HEK293 (cell line): ENCODE data around the gene DCAF4.

Source experiments
- BCL11A ChIP-seq: fragments of 450-650 bp; formaldehyde crosslinking; IDR thresholded peaks from 2 replicates; pipeline ENCODE4 v1.5.1; 2016; ENCODE audit warnings: low read depth, missing biosample characterization, missing genetic modification characterization
- BCL11B ChIP-seq: fragments of 450-650 bp; formaldehyde crosslinking; IDR thresholded peaks from 2 replicates; pipeline ENCODE4 v1.5.1; 2016; ENCODE audit warnings: low read depth, missing biosample characterization, missing genetic modification characterization
- CTCF ChIP-seq: fragments of 450-650 bp; formaldehyde crosslinking; IDR thresholded peaks from 2 replicates; pipeline ENCODE4 v1.5.1; 2016; ENCODE audit warnings: missing biosample characterization, missing genetic modification characterization
- IKZF3 ChIP-seq: fragments of 450-650 bp; IDR thresholded peaks from 2 replicates; pipeline ENCODE4 v1.5.0; 2018; ENCODE audit warnings: missing biosample characterization, mild to moderate bottlenecking, missing genetic modification characterization, moderate library complexity
- PBX3 ChIP-seq: sonication (generic); formaldehyde crosslinking; IDR thresholded peaks from 2 replicates; pipeline ENCODE4 v1.8.1; 2022; ENCODE audit warnings: mild to moderate bottlenecking, moderate library complexity, missing genetic modification reagents
- PRDM4 ChIP-seq: fragments of 450-650 bp; formaldehyde crosslinking; IDR thresholded peaks from 2 replicates; pipeline ENCODE4 v1.5.1; 2017; ENCODE audit warnings: missing biosample characterization, missing genetic modification characterization
- ZBTB20 ChIP-seq: fragments of 450-650 bp; formaldehyde crosslinking; IDR thresholded peaks from 2 replicates; pipeline ENCODE4 v1.5.1; 2016; ENCODE audit warnings: missing biosample characterization, missing genetic modification characterization
- ZNF324 ChIP-seq: fragments of 450-650 bp; formaldehyde crosslinking; IDR thresholded peaks from 2 replicates; pipeline ENCODE4 v1.5.1; 2016; ENCODE audit warnings: missing biosample characterization, missing genetic modification characterization
- ZNF549 ChIP-seq: fragments of 450-650 bp; IDR thresholded peaks from 2 replicates; pipeline ENCODE4 v1.5.1; 2018; ENCODE audit warnings: missing biosample characterization, missing genetic modification characterization, mild to moderate bottlenecking, inconsistent platforms, moderate library complexity
- ZNF629 ChIP-seq: fragments of 450-650 bp; formaldehyde crosslinking; IDR thresholded peaks from 2 replicates; pipeline ENCODE4 v1.5.1; 2017; ENCODE audit warnings: missing biosample characterization, missing genetic modification characterization
- ZNF707 ChIP-seq: fragments of 450-650 bp; formaldehyde crosslinking; IDR thresholded peaks from 2 replicates; pipeline ENCODE4 v1.5.1; 2016; ENCODE audit warnings: missing biosample characterization, missing genetic modification characterization
- ZNF837 ChIP-seq: fragments of 450-650 bp; formaldehyde crosslinking; IDR thresholded peaks from 2 replicates; pipeline ENCODE4 v1.5.1; 2016; ENCODE audit warnings: missing biosample characterization, missing genetic modification characterization

GRCh38 chr14:72917094-72917802, 9.0 kb upstream of the DCAF4 start:
- TF ChIP-seq CTCF (tag by site-specific recombination): no peak
- no peak for TF ChIP-seq PRDM4 (tag by site-specific recombination)
- TF ChIP-seq ZNF837 (tag by site-specific recombination): no peak
- no peak for TF ChIP-seq BCL11B (tag by site-specific recombination)
- TF ChIP-seq IKZF3 (tag by site-specific recombination): no peak
- no peak for TF ChIP-seq ZNF707 (tag by site-specific recombination)
- TF ChIP-seq ZNF629 (tag by site-specific recombination): no peak
- no peak for TF ChIP-seq PBX3 (CRISPR knock-in tag)
- no peak for TF ChIP-seq ZBTB20
- TF ChIP-seq BCL11A (tag by site-specific recombination): no peak
- TF ChIP-seq ZNF324 (tag by site-specific recombination): no peak
- TF ChIP-seq ZNF549 (tag by site-specific recombination): no peak
